GM12875 (cell line): ENCODE results near the gene IGFBP7.

Source experiments
- H3K4me3 ChIP-seq: one replicate; pipeline ENCODE4 v1.5.1; 2011; ENCODE audit warnings: low read depth, low read length, control low read depth
- TF ChIP-seq, protein P1 (sequence below): IDR thresholded peaks from 2 replicates; pipeline ENCODE4 v1.5.1; 2011; ENCODE audit warnings: low read depth, mild to moderate bottlenecking, control low read depth, inconsistent platforms, low read length, moderate library complexity, borderline replicate concordance; ENCODE audit not compliant: insufficient read depth

IGFBP7 gene

DNA sequence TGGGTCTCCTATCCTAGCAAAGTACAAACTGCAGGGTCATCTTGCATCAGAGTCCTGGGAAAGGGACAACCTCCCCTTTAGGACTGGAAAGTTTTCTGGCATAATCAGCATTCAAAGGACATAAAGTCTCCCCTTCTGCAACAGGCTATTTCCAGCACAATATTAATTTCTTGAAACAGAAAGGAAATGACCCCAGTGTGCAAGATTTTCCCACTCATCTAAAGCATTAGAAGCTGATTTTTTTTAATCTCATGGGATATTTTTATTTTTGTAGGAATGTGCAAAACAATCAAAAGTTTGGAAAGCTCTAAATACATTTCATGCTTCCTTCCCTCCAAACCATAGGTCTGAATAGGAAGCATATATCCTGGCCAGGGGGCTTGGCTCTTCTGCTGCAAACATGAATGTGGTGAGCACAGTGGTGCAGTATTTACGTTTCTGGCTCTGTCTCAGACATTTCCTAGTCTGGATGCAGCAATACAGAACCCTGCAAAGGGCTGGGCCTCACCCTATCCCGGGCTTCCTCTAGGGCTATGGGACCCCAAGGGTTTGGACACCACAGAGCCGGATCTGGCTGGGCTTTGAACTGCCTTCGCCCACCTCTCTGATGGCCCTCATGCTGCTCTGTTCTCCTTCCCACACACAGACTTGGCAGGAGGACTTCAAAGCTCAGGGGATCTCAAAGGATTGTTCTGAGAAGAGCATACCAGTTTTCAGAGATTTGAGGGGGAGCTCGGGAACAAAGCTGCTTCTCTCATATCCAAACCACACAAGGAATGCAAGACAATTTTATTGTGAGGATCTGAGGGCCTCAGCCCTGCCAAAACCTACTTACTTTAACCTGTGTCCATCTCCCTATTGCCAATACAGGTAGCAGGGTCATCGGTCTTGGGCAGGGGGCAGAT lies 66.6 kb downstream of the IGFBP7 start:
- no peak overlapping the region for H3K4me3 ChIP-seq
- TF ChIP-seq, protein P1, sequence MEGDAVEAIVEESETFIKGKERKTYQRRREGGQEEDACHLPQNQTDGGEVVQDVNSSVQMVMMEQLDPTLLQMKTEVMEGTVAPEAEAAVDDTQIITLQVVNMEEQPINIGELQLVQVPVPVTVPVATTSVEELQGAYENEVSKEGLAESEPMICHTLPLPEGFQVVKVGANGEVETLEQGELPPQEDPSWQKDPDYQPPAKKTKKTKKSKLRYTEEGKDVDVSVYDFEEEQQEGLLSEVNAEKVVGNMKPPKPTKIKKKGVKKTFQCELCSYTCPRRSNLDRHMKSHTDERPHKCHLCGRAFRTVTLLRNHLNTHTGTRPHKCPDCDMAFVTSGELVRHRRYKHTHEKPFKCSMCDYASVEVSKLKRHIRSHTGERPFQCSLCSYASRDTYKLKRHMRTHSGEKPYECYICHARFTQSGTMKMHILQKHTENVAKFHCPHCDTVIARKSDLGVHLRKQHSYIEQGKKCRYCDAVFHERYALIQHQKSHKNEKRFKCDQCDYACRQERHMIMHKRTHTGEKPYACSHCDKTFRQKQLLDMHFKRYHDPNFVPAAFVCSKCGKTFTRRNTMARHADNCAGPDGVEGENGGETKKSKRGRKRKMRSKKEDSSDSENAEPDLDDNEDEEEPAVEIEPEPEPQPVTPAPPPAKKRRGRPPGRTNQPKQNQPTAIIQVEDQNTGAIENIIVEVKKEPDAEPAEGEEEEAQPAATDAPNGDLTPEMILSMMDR = no peak

DNA sequence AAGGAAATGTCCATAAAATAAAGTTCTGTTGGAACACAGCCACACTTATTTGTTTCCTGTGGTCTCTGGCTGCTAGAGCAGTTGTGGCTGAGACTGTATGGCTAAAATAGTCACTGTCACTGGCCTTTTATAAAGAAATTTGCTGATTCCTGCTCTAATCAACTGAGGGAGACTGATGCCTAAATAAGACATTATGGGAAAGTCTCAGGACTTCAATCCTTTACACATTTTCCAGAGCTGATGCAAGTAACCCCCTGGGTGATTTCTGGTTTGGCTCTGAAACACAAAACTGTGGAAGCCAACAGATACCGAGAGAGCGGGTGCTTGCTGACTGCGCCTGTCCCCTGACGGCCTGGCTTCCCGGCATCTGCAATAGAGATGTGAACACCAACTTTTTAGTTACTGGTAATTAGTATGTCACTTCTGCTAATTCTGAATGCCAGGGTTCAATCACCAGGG lies 67.4 kb downstream of the IGFBP7 start:
- H3K4me3 ChIP-seq = no peak overlapping the region
- TF ChIP-seq, protein P1 = no peak

DNA sequence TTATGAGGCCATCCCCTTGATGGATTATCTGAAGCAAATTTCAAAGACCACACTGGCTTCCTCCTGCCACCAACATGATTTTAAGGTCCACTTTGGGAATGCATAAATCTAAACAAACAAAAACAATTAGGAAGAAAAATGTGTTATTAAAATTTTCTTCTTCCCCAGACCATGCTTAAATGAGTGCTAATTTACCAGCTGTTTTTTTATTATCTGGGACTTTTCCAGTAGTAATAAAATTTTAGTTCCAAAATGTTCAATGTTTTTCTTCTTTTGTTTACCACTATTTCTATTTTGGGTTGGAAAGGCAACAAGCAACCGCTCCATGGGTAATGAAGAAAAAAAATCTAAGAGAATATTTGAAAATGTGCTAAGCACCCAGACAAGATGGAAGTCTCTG lies 69.2 kb downstream of the IGFBP7 start:
- TF ChIP-seq, protein P1 = no peak
- H3K4me3 ChIP-seq = no peak overlapping the region

DNA sequence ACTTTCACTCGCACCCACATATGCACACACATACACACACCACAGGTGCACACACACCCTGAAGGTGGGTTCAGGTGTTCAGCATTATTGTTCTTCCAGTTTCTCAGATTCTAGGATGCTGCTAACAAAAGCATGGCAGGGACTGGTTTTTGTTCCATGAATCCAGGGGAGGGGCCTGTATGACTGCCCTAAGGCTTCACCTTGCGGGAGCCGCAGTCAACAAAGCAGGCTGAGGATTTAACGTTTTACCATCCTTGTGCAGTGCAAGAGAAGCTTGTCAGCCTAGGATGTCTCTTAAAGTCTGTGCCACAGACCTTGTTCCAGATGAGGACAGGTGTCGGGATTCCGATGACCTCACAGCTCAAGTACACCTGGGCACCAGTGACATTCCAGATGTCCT lies 69.7 kb downstream of the IGFBP7 start:
- H3K4me3 ChIP-seq = no peak overlapping the region

DNA sequence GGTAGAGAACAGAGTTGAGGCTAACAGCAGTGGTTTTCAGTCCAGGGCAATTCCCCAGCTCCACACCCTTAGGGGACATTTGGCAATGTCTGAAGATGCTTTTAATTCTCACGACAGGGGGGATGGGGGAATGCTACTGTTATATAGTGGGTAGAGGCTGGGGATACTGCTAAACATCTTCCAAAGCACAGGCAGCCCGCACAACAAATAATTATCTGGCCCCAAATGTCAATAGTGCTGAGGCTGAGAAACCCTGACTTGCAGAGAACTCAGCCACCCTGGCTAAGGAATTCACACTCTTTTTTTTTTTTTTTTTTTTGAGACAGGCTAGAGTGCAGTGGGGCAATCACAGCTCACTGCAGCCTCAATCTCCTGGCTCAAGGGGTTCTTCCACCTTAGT lies 70.8 kb downstream of the IGFBP7 start:
- H3K4me3 ChIP-seq = no peak overlapping the region
- TF ChIP-seq, protein P1 = no peak

More for the DNA sequence above, 69.7 kb downstream of the IGFBP7 start:
- TF ChIP-seq, protein P1 = no peak

DNA sequence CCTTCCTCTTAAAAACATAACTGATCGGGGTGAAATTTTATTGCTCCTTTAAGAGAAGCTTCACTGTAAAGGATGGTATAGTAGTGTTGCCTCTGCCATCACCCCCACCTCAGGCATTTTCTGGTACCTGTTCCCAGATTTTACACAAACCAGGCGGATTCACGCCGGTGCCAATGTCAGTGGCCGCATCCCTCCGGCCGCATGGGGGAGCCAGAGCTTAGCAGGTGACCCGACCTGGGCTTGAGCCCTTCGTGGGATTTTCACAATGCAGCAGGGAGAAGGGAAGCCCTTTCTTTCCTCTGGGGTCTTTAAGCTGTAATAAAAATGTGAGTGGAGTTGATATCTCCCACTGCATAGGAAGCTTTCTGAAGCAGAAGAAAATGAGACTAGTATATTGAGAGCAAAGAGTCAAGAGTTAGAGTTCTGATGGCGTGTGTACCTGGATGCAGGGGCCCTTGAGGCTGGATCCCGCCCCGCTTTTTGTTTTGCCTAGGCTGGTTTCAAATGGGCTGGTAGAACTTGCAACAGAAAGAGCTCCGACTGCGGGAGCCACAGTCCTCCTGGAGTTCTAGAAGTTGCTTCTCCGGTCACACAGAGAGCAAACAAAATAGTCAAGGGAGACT lies 72.1 kb downstream of the IGFBP7 start:
- H3K4me3 ChIP-seq = no peak overlapping the region
- TF ChIP-seq, protein P1 = peak; percentile 90
